HG03039 (cell line): ENCODE results near the gene CYREN.

Experiments used
- ATAC-seq: cut with Tn5 transposase; IDR thresholded peaks from one replicate; pipeline ENCODE4 v1.9.1; 2021; ENCODE audit warnings: mild to moderate bottlenecking, moderate library complexity; ENCODE audit not compliant: unreplicated experiment

Gene CYREN

DNA sequence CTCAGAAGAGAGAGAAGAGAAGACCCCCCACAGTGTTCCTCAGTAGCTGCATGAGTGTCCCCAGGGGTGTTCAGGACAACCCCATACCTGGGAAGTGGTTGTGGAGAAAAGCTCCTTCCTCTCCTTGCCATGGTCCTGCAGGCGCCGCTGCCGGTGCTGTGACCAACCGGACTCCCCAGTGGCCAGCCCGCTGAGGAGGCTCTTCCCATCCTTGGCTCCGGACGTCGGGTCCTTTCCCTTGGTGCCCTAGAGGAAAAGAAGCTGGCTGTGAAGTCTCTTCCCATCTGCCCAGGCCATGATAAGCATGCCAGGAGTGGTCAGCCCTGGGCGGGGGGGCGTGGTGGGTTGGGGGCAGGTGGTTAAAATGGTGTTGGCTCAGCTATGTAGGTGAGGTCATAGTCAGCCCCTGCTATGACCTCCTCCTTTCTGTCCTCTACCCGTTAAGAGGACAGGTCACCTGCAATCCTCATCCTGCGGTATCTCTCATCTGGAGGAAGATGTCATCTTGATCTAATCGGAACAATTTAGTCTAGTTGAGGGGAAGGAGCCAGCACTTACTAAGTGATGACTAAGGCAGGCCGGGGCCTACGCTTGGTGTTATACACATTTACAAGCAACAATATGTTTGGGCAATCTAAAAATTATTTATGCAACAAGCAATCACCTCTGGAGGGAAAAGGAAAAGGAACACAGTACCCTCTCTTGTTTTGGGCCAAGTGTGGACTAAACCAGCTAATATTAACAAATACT, 27.6 kb upstream of the CYREN start:
- no peak for ATAC-seq

DNA sequence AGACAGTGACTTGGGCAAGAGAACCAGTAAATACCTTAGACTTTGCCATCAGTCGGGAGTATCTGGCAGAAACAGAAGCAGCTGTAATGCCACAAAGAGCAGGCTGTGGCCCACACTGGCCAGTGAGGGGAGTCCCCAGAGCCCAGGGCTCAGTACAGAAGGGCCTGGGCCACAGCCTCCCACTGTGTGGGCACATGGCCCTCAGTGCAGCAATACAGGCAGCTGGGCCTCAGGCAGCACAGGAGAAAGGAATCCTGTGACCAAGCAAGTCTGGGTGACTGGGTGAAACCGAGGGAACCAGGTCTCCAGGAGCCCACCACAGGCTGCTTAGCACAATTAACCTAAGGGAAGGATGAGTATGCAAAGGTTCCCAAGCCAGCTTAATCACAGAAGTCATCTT, 26.8 kb upstream of the CYREN start:
- no peak for ATAC-seq

DNA sequence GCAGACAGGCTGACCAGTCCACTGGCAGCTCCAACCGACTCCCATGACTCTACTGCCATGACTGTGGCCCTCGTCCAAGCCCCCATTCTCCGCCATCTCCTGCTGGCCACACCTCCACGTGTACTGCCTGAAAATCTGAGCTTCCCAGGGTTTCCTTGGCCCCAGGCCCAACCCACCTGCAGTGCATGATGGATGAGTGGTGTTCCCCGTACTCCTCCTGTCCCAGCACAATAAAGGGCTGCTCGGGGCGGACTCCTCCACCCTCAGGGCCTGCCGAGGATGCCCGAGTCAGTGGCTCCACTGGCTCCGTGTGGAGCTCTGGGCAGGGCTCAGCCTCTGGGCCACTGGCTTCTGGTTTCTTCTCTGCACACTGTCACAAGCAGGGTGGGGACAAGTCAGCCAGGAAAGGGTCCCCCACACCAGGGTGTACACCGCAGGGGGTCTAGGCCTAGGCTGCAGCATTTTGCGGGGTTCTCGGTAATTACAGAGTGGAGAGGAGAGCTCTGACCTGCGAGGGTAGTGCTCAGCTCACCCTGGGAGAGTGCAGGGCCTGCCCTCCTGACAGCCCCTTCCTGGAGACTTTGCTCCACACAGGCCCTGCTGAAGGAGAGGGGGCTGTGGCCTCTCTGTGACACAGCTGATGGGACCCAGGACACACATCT, 25.6 kb upstream of the CYREN start:
- ATAC-seq = no peak

DNA sequence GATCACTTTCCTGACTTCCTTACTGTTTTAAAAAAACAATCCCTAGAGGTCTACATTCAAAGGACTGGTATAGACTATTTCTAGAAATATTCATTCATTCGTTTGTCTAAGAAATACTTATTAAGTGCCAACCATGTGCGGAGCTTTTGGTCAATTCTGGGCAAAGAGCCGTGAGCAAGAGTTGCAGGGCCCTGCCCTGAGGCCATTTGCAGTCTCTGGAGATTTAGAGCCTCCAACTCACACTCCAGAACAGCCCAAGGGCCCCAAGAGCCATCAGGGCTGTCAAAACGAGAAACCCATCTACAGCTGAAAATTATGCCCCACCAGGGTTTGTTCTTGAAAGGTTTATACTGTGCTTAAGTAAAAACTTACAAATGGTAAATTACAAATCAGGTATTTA, 24.6 kb upstream of the CYREN start:
- no peak for ATAC-seq

DNA sequence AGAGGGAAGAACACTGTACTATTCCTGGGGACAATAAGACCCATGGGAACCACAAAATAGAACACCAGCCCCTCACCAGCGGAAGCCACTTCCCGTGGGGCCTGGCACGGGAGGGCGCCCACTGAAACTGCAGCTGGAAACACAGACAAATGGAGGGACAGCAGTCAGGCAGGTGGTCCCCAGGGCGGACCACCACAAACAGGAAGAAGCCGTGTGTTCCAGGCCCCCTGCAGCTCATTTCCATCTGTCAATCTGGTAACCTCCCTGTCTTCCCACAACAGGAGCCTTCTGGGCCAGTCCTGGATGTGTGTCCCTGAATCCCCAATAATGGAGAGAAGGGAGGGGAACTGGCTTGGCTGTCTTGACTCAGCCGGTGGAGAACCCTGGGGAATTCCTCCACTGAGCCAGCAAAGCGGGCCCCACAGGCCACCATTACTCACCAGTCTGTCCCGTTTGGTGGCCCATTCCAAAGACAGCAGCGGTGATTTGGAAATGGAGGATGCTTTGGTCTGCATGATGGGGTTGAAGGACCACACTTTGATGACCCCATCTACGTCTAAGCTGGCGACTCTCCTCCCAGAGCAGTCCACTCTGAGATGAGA, 24.1 kb upstream of the CYREN start:
- ATAC-seq = no peak

DNA sequence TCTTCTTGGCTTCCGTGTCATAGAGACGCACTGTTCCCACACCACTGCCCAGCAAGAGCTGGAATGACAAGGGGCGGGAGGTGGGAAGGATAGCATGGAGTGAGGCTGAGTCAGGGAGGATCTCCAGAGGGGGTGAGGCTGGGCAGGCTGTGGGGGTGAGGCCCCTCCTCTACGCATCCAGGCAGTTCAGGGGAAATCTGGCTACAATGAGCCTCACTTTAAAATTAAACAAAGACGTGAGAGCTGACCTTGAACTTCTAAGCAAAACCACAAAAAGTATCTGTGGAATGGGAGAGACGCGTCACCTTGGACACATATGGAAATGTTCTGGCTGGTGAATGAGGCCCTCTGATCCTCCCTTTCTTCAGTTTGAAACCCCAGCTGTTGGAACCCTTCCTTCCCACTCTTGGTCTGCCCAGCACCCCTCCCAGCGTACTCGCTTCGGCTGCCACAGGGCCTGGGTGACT, 23.1 kb upstream of the CYREN start:
- no peak for ATAC-seq

DNA sequence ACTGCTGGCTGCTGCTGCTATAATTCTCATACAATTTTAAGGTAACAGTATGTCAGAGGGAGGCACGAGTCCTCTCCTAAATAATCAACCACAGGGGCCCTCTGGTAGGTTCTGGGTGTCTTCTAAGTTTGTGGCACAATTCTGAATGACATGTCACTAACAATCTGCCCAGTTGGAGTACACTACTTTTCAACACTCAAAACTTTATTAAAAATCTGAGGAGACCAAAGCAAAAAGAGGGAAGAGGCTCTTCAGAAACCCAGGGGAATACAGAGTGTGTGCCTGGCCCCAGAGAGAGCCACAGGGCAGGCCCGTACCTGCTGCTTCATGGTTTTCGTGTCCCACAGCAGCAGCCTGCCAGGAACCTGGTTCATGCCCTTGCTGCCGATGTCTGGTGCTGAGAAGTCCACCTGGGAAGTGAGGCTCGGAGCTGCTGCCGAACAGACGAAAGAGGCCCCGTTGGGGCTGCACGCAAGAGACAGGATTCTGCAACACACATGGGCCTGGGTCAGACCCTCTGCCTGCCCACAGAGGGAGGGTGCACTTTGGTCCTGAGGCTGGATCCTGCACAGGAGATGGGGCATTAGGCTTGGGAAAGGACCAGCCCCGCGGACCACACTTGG, 22.5 kb upstream of the CYREN start:
- no peak for ATAC-seq

DNA sequence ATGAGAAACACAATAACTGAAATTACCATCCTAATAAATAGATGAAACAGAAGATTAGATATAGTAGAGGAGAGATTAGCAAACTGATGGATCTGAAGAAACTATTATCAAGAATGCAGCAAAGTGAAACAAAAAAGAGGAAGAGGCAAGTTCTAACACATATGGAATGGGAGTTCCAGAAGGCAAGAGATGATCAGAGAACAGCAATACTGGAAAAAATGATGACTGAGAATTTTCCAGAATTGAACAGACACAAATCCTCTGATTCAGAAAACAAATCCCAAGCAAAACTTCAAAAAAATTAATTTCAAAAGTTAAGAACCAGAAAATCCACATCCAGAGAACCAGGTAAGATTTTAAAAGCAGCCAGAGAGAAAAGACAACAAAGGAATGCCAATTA, 20.2 kb upstream of the CYREN start:
- ATAC-seq = no peak

DNA sequence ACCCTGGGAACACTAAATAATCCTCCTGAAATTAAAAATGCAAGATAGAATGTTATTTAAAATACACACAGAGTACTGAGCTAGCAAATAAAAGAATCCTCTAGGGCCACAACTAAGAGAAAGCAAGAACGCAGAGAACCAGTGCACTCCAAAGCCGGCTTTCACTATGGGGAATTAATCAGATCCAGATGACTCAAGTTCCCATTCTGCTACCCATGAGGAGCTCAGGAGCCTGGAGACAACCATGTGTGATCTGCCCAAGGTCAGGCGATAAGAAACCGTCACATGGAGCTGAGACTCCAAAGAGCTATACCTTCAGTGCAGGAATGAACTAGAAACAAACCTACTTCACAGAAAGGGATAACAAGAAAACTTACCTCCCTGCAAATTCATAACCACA, 19.5 kb upstream of the CYREN start:
- ATAC-seq = no peak

DNA sequence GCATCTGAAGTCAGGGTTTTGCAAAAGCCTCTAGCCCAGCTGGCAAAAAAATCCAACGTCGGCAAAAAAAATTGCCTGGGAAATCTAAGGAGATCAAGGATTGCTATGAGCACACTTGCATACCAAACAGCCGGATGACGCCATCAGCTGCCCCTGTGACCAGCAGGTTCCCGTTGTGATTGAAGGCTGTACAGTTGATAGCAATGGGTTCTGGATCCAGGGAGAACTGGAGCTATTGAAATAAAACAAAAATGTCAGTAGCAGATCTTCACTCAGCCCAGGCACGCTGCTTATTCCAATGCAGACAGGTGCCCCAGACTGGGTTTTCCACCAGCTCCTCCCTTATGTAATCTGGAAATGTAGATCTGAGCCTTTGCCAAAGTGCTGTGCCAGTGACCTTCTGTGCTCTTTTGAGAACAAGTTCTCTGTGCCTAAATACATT, 18.7 kb upstream of the CYREN start:
- ATAC-seq = no peak

DNA sequence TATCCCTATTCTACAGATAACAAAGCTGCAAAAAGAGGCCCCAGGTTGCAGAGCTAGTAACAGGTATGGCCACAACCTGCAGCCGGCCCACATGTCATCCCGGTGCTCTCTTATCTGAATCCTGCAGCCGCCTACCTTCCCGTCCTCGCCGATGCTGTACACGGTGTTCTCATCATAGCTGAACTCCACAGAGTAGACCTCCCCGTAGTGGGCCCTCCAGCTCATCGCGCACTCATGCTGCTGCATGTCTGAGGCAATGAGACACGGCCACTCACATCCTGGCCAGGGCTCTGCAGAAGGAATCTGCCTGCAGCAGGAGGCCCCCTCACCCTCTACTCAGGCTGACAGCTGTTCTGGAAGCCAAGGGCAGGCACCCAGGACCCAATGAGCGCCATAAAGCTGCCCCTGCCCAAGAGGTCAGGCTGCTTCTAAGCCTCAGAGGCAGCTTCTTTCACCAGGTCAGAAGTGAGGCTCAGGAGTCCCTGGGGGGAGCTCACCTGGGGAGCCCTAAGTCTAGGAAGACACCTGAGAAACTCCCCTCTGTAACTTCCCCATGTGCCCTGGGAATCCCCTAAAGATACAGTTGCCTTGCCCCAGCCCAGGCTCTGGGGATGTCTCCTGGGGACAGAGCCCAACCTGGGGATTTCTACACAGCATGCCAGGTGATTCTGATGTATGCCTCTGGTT, 17.9 kb upstream of the CYREN start:
- no peak for ATAC-seq

DNA sequence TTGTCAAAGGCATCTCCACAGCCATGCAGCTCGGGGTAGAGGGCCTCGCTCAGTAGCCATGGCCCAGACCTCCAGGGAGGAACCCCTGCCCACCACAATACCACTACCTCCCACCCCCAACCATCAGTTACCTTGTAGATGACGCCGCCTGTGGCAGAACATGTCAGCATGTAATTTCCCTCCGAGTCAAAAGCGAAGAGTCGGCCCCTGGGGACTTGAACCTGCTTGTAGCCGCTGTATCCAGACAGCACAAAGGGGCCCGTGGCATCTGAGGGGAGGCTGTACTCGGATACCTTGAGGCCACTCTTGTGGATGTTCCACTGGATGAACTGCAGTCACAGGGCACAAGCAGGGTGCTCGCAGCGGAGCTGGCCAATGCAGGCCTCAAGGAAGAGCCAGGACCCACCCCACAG, 16.3 kb upstream of the CYREN start:
- ATAC-seq = peak; percentile 41

DNA sequence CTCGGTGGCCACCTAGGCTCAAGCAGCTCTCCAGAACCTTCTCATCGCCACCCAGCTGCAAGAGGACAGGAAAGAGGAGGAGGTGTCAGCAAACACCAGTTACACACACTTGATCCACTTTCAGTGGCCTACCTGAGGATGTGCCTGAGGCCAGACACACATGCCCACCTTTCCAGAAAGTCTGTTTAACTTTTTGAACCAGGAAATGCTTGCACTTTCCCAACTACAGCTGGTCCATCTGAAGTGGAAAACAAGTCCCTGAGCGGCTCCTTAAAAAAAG, 15.7 kb upstream of the CYREN start:
- ATAC-seq = no peak

DNA sequence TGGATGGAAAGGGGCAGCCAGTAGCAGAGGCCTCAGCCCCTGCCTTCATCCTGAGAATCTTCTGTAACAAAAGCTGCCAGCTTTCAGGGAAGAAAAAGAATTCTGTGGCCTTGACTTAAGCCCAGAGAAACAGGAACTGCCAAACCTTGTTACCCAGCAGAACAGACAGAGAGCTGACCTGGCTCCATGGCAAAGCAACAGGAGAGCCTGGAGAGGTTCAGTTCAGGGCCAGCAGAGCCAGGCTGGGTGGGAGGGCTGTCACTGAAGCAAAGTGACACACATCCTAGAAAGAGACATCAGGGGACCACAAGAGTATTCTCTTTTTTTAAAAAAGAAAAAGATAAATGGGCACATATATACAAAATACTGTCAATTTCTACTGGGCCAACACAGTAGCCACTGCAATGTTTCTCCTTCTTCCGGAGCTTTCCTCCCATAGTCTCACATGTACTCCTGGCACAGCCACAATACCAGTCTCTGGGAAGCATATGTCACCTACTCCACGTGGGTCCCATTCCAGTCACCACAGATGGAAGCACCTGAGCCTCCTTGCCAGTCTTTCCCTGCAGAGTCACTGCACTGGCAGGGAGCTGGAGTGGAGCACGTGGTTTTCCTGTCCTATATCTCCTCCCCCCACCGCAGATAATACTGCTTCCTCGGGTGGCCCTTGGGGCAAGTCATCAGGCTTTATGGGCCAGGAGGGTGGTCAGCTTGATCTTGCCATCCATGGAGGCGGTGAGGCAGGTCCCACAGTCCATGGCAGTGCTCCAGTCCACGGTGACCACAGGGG, 15.2 kb upstream of the CYREN start:
- ATAC-seq = no peak

DNA sequence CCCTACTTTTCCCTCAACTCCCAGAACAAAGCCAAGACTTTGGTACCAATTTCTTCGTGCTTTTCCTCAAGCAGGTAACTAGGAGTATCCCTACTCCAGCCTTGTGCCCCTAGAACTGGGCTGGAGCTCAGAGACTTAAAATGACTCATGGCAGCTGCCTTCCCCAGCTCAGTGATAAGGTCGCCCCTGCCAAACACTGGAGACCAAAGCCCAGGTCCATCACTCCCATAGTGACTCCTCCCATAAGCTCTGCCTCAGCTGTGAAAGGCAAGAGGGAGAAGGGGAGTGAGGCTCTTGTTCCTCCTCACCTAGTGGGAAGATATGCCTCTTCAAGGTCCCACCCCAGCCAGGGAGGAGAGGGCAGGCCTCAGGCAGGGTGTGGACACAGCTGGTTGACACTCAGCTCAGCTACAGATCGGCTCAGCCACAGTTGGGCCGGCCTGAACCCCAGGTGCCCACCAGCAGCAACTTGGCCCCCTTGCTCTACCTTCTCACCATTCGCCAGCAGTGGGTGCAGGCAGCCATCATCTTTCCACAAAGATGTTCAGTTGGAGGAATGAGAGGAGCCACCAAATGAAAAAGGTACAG, 13.8 kb upstream of the CYREN start:
- ATAC-seq = no peak

DNA sequence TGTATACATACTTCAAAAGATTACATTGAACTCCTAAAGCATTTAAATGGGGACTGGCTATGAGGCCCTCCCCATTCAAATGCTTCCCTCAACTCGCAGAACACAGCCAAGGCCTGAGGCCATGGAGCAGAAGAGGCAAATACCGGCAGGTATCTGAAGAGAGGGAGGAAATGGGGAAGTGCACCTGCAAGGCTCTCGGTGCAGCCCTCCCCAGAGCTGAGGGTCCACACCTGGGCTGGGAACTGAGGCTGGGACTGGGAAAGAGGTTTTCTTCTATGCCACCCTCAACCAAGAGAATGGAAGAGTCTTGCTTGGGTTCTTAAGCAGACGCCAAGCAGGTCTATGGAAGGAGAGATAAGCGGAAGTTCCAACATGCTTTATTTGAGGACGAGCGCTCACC, 13.0 kb upstream of the CYREN start:
- ATAC-seq = no peak

DNA sequence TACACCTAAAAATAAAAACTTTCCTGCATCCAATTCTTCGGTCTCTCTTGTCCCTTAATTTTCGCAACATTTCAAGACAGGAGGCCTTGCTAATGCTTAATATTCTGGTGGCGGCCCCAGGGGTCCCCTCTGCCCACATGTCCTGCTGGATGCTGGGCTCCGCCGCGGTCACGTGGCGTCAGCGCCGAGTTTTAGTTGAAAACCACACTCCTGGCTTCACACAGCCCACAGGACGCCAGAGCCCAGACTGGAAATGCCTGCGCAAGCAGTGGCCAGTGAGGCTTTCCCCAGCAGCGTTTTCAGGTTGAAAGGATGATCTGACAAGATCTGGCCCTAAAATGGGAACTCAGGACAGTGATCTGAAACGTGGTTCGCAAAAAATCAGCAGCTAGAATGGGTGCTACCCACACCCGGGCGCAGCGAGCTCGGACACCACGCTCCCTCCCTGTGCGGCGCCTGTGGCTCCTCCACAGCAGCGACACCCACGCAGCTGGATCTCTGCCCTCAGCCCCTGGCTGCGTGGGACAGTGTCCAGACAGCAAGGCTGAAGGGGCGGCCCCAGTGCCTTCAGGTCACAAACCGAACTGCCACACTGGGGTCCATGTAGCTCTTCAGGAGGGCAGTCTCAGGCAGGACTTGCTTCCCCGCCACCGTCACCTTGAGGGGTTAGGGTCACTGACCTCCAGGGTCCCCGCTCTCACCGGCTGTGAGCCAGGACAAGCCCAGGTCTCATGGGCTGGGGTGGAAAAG, 11.6 kb upstream of the CYREN start:
- ATAC-seq = no peak

DNA sequence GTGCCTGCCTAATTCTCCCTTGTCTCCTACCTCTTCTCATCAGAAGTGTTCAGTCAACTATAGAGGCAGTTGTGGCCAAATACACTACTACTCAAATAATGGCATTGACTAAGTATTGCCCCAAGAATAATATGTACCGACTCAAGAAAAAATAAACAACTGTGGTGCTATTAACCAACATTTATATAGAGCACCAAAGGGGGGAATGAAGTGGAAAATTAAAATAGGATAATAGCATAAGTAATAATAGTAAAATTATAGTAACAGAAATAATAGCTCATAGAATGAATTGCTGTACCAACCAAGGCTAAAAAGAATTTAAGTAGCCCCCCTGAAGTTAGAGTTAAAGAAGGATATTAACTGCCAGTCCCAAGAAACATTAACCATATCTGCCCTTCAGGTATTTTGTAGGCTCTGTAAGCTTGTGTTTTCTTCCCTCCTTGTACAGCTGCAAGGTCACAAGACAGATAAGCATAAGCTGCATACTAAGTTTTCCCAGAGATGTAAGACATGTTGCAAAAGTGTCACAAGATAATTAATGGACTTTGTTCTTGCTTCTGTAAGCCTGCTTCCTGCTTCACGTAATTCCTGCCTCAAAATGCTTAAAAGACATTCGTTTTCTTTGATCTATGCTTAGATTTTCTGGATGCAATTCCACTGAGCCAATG, 10.9 kb upstream of the CYREN start:
- ATAC-seq = no peak

DNA sequence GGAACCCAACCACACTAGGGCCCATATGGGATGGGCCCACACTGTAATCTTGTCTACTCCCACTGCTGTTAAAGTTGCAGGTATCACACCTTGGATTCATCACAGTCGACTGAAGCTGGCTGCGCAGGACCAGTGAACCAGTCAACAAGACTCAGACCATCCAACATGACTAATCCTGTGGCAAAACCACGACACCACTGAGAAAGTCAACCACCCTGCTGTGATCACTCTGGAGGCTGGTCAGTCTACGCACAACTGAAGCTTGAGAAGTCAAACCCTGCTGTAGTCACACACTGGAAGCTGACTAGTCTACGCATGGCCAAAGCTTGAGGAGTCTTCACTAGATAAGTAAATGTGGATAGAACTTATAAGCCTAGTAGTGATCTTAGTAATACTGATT, 9.6 kb upstream of the CYREN start:
- ATAC-seq = no peak
